NCI-H187 (cell line): ENCODE data around the gene NUBPL.
"Not testable (repeated sequence)": the region's sequence is repeated elsewhere in the genome, so short reads cannot be mapped to it uniquely, and the experiment has no call there.

Experiments used
- DNase-seq, 2 experiments: peaks; one replicate each; lab custom pipeline; 2025; lab: John Stamatoyannopoulos, UW

The NUBPL gene

DNA sequence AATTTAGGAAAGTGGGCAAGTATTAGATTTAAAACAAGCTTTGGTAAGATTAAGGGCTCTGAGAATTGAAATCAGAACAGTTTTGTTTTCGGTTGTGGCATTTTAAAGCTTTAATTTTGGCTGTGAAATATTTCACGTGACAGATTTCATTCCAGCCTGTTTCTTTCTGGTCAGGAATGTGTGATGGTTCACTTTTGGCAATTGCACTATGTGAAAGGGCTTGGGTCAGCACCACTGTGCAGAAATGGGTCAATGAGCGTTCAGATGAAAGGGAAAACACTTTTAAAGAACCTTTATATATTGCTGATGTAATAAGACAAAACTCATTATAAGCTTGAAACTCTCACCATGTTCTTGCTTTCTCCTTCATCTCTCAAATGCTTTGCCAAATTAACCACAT, 17.1 kb downstream of the NUBPL start:
- DNase-seq, result no peak

- DNase-seq, result no peak
These were observed 17.7 kb downstream of the NUBPL start for GRCh38 chr14:31578792-31579501.

- DNase-seq, result no peak
These were observed 19.0 kb downstream of the NUBPL start for GRCh38 chr14:31580234-31580633.

GRCh38 chr14:31582286-31582691, 21.1 kb downstream of the NUBPL start:
- no peak for DNase-seq

- no peak for DNase-seq
These were observed 21.7 kb downstream of the NUBPL start for GRCh38 chr14:31582836-31583452.

GRCh38 chr14:31590206-31590605, 29.0 kb downstream of the NUBPL start:
- DNase-seq, result no peak

DNA sequence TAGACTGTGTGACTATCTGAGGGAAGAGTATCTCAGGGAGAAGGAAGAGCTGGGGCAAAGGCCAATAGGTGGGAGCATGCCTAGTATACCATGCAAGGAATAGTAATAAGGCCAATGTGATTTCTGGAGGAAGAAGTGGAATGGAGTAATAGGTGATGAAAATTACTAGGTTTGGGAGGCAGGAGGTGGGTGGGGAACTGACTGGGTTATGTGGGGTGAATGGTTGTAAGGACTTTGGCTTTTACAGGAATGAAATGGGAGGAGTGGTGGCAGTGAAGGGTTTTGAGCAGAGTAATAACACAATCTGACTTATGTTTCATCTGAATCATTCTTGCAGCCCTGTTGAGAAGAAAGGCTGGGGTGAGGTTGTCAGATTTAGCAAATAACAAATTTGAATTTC, 30.9 kb downstream of the NUBPL start:
- DNase-seq, result no peak

GRCh38 chr14:31592631-31593030, 31.4 kb downstream of the NUBPL start:
- DNase-seq, result no peak

GRCh38 chr14:31596342-31597095, 35.3 kb downstream of the NUBPL start:
- no peak for DNase-seq

DNA sequence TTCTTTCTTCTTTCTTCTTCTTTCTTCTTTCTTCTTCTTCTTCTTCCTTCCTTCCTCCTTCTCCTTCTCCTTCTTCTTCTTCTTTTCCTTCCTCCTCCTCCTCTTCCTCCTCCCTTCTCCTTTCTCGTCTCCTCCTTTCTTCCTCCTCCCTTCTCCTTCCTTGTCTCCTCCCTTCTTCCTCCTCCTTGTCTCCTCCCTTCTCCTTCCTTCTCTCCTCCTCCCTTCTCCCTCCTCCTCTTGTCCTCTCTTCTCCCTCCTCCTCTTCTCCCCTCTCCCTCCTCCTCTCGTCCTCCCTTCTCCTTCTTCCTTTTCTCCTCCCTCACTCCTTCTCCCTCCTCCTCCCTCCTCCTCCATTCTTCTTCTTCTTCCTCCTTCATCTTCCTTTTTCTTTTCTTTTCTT, 44.5 kb downstream of the NUBPL start:
- no peak for DNase-seq

- no peak for DNase-seq
These were observed 50.7 kb downstream of the NUBPL start for GRCh38 chr14:31611778-31612433.

- no peak for DNase-seq
These were observed 52.0 kb downstream of the NUBPL start for GRCh38 chr14:31613188-31613587.

- DNase-seq, result not testable (repeated sequence)
These were observed 57.7 kb downstream of the NUBPL start for GRCh38 chr14:31618884-31619283.

DNA sequence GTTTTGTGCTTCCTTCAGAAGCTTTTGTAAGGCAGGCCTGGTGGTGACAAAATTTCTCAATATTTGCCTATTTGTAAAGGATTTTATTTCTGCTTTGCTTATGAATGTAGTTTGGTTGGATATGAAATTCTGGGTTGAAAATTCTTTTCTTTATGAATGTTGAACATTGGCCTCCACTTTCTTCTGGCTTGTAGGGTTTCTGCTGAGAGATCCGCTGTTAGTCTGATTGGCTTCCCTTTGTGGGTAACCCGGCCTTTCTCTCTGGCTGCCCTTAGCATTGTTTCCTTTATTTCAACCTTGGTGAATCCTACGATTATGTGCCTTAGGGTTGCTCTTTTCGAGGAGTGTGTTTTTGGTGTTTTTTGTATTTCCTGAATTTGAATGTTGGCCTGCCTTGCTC, 58.2 kb downstream of the NUBPL start:
- no peak for DNase-seq

- not testable (repeated sequence) for DNase-seq
These were observed 59.7 kb downstream of the NUBPL start for GRCh38 chr14:31620898-31621297.

GRCh38 chr14:31622060-31622459, 60.9 kb downstream of the NUBPL start:
- DNase-seq, result no peak

DNA sequence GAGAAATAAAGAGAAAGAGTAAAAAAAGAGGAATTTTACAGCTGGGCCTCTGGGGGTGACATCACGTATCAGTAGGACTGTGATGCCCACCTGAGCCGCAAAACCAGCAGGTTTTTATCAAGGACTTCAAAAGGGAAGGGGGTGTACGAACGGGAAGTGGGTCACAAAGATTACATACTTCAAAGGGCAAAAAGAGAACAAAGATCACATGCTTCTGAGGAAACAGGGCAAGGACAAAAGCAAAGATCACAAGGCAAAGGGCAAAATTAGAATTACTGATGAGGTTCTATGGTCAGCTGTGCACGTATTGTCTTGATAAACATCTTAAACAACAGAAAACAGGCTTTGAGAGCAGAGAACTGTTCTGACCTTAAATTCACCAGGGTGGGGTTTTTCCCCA, 91.7 kb downstream of the NUBPL start:
- not testable (repeated sequence) for DNase-seq

- DNase-seq, result no peak
These were observed 96.7 kb downstream of the NUBPL start for GRCh38 chr14:31657917-31658316.

DNA sequence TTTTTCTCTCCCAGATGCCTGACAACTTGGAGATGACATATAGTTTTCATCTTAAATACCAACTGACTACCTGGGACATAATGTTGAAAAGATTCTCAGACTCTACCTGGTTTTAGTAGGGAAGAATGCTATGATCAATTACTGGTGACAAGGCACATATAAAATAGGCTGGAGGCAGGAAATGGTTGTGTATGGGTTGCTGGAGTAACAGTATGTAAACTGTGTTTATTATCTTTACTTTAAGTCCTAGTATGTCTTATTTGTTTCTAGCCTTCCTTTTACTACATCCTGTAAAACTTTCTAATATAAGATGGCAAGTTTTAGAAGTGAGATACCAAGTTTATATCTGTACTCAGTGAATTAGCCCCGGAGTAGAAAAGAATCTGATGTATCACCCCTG, 98.1 kb downstream of the NUBPL start:
- DNase-seq, result no peak

- no peak for DNase-seq
These were observed 99.0 kb downstream of the NUBPL start for GRCh38 chr14:31660191-31660590.

DNA sequence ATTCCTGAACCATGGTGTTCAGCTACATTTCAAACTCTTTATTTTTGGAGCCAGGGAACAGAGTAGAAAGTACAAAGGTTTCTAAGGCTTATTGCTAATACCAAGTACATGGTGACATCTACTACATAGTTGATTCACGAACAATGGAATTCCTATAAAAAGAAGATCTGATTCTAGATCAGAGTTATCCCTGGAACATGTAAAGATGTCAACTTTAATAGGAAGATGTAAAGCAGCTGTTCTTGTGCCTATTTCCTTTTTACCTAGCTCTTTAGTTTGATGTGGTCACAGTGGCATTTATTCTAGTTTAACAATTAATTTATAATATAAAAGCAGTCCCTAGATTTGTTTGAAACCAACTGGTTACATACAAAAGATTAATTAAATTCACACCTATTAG, 99.5 kb downstream of the NUBPL start:
- DNase-seq, result no peak

GRCh38 chr14:31668348-31668747, 107.1 kb downstream of the NUBPL start:
- DNase-seq, result no peak

DNA sequence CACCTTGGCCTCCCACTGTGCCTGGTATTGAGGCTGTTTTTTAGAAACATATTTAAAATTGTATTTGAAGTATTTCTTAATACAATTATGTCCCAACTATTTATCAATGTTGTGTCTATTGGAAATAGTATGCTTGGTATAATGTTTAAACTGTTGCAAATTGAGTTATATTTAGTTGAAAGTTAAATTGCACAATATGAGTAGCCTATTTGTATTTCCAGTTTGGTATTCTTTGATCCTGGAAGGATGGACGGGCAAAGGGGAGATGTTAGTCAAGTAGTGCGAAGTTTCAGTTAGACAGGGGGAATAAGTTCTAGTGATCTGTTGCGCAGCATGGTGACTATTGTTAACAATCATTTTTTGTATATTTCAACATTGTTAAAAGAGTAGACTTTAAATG, 111.5 kb downstream of the NUBPL start:
- DNase-seq, result no peak
